ENCODE measurements around the gene SPATC1L.
"Not testable (repeated sequence)": the region's sequence is repeated elsewhere in the genome, so short reads cannot be mapped to it uniquely, and the experiment has no call there.

Gene SPATC1L

DNA sequence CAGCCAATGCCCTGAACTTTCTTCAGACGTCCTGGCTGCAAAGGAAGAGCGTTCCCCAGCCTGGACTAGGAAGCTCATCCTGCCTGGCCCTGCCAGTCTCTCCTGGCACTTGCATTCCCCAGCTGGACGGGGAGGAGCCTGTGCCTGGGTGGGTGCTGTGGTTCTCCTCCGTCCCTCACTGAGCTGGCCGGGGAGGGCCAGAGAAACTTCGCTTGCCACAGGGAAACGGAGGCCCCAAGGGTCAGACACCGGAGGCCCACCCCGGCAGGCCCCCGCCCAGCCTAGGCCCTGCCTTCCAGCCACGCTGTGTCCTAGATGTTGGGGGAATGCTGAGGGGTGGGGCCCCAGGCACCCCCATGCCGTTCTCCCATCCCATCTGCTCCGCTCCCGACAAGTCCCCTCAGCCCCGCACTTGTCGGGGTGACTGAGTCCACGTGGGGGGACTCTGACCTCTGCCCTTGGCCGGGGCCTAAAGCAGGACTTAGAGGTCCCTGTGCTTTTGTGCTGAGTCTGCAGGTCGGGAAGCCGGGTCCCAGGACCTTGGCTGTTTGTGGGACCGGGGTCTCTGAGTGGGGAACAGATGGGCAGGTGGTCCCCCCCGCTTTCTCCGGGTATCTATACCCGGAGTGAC lies 33.7 kb downstream of the SPATC1L start:
- no peak for DNase-seq (ENCODE audit: low spot score)

GRCh38 chr21:46150073-46150472 lies 34.2 kb downstream of the SPATC1L start:
- DNase-seq (ENCODE audit: low spot score): no peak

DNA sequence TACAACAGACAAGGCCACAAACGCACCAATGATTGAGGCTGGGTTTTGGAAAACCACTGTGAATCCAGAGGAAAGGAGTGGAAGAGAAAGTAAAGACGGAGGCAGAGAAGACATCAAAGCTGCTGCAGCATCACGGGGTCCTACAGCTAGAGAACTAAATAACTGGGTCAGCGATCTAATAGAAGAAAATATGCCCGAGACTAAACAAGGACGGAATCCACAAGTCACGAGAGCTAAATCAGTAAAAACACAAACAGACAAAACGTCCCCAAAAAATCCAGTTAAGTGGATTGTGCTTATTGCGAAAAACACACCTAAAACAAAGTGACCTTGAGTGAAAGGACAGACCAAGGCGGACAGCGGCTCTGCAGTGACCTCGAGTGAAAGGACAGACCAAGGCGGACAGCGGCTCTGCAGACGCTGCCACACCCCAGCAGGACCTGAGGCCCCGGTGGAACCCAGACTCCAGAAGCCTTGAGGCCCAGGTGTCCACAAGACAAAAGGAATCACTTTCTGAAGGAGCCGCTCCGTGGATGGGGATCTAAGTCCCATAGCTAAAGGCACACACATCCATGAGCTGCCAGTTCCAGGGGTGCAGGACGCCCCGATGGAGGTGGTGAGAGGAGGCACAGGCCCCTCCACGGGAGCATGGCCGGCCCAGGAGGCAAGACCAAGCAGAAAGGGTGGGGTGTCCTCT lies 34.9 kb downstream of the SPATC1L start:
- DNase-seq (ENCODE audit: low spot score): no peak

DNA sequence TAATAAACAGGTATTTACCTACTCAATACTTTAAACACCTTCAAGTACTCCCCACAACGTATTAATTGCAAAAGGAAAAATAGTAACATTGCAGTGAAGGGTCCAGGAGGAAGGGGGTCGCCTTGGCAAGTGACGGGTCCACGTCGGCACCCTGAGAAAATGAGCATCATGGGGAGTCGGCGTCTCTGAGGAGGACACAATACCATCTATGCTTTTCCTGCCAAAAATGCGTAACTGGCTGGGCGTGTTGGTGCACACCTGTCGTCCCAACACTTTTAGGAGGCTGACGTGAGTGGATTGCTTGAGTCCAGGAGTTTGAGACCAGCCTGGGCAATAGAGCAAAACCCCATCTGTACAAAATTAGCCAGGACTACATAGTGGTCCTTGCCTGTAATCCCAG lies 36.2 kb downstream of the SPATC1L start:
- no peak for DNase-seq (ENCODE audit: low spot score)

DNA sequence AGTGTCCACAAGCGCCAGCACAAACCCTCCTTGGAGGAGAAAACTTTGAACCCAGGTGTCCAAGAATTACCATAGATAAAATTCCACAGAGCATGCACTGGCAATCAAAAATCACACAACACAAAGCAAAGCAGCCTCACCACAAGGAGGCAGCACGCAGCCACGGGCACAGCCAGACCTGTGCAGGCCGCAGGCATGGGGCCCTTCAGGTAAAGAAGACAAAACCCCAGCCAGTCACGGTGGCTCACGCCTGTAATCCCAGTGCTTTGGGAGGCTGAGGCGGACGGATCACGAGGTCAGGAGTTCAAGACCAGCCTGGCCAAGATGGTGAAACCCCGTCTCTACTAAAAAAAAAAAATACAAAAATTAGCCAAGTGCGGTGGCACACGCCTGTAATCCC lies 36.8 kb downstream of the SPATC1L start:
- peak; percentile 22 for DNase-seq (ENCODE audit: low spot score)

GRCh38 chr21:46146856-46147255 lies 37.4 kb downstream of the SPATC1L start:
- DNase-seq (ENCODE audit: low spot score): no peak

DNA sequence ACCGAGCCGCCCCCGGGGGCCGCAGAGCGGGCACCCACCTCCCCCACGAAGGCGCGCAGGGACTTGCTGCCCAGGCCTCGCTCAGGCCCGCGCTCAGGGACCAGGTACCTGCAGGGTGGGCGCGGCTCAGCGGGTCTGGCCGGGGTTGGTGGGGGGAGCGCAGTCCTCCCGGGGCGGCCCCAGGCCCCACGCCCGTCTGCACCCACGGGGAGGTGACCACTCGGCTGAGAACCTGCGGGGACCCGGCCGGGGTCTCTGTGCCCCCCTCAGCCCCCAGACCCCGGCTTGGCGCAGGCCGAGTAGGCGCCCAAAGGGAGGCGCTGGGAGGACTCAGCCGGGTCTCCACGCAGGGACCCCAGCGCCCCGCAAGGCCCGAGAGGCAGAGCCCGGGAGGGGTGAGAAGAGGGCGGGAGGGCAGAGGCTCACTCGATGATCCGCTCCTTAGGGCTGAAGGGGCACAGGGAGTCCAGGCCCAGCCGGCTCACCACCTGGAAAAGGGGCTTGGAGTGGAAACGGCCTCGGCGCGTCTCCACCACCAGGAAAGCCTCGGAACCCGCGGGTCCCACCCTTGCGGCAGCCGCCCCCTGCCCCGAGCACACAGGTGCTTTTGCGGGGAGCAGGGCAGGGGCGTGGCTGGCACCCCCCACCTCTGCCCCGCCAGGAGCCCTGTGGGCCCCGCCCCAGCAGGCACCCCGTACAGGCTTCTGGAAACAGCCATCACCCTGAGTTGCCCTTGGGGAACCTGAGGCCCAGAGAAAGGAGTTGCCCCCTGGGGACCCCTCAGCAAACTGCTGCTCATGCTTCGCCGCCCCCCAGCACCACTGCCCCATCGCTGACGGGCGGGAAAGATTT lies 38.2 kb downstream of the SPATC1L start:
- DNase-seq (ENCODE audit: low spot score): no peak

DNA sequence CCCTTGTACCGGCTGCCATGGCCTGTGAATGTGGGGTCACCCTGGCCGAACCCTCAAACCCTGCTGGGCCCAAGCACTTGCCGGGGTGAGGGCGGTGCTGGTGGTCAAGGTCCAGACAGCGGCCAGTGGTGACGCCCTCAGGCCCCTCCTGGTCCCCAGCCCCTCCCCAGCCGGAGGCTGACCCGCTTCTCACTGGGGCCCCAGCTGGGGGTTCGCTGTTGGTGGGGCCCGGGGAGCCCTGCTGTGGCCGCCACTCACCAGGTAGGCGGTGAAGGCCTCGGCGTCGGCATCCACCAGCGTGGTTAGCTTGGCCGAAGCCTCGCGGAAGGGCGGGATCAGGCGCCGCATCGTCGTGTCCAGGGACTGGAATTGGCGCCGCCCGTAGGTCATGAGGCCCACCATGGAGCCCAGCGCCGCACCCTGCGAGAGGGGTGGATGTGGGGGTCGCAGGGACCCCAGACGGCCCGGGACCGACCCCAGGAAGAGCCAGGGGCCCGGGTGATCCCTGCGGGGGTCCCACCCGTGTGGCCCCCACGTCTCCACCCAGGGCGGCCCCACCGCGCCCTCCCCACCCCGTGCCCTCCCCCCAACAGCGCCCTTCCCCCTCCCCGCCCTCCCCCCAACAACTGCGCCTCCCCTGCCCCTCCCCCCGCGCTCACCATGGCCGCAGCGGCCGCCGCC lies 39.0 kb downstream of the SPATC1L start:
- no peak for DNase-seq (ENCODE audit: low spot score)

- no peak for DNase-seq (ENCODE audit: low spot score)
Observed at GRCh38 chr21:46144464-46145070, 39.7 kb downstream of the SPATC1L start.

DNA sequence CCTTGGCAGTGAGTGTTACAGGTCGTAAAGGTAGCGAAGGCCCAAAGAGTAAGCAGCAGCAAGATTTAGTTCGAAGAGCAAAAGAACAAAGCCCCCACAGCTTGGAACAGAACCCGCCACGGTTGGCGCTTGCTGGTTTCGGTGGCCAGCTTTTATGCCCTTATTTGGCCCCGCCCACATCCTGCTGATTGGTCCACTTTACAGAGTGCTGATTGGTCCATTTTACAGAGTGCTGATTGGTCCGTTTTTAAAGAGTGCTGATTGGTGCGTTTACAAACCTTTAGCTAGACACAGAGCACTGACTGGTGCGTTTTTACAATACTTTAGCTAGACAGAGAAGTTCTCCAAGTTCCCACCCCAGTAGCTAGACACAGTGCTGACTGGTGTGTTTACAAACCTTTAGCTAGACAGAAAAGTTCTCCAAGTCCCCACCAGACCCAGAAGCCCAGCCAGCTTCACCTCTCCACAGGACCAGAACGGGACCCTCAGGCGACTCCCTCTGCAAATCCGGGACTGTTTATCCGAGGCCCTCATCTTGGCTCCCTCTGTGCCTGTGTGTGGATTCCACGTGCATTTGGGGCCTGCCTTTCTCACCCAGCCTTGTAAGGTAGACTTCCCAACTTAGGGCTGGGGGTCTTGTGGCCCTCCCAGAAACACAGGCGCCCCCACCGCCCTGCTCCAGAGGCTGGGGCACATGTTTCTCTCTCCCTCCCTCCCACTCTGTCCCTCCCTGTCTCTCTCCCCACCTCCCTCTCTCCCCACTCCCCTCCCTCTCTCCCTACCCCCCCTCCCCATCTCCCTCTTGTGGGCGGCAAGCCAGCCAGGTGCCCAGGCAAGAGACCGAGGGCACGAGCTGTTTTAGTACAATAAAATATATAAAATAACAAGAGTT lies 41.4 kb downstream of the SPATC1L start:
- no peak for DNase-seq (ENCODE audit: low spot score)

- DNase-seq (ENCODE audit: low spot score): no peak
Observed at GRCh38 chr21:46141767-46142581, 42.3 kb downstream of the SPATC1L start.

- not testable (repeated sequence) for DNase-seq (ENCODE audit: low spot score)
Observed at GRCh38 chr21:46140352-46141003, 43.8 kb downstream of the SPATC1L start.

DNA sequence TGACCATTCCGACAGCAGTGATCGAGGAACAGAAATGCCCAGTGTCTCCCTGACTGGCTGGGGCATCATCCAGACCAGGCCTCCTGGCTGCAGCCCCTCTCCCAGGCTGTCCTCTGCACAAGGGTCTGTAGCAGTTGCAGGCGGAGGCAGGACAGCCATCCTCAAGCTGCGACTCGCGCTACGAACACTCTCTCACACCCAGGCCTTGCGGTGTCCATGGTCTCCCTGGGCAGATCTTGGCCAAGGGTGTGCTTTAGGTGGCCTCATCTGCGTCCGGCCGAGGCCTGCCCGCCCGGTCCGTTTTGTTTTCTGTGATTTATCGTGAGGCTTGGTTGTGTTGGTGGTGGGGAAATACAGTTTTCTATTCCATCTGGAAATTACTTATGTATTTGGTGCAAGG lies 44.6 kb downstream of the SPATC1L start:
- no peak for DNase-seq (ENCODE audit: low spot score)

GRCh38 chr21:46138383-46138970 lies 45.8 kb downstream of the SPATC1L start:
- no peak for DNase-seq (ENCODE audit: low spot score)

GRCh38 chr21:46137908-46138307 lies 46.4 kb downstream of the SPATC1L start:
- no peak for DNase-seq (ENCODE audit: low spot score)

GRCh38 chr21:46136739-46137349 lies 47.4 kb downstream of the SPATC1L start:
- DNase-seq (ENCODE audit: low spot score): no peak

DNA sequence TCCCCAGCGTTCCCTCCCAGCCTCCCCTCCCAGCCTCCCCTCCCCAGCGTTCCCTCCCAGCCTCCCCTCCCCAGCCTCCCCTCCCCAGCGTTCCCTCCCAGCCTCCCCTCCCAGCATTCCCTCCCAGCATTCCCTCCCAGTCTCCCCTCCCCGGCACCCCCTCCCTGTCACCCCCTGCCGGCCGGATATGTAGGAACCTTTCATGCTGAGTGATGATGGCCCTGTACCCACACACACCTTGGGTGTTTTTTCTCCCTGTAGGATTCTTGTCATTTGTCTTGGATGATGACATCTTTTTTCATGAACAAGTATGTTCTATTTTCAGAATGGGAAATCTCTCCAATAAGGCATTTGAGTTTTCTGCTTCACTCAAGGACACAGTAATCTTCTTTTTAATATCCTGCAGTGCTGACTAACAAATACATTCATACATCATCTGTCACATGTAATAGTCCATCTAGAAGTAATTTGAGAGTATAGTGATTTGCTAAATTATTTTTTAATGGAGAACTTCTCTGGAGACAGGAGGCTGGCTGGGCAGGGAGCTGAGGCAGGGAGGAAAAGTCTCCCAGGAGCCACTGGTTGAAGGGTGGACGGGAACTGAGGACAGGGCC lies 48.4 kb downstream of the SPATC1L start:
- DNase-seq (ENCODE audit: low spot score): no peak
